ENCODE results near the gene FCRL3.
"Not testable (repeated sequence)": the region's sequence is repeated elsewhere in the genome, so short reads cannot be mapped to it uniquely, and the experiment has no call there.

FCRL3 gene, protein sequence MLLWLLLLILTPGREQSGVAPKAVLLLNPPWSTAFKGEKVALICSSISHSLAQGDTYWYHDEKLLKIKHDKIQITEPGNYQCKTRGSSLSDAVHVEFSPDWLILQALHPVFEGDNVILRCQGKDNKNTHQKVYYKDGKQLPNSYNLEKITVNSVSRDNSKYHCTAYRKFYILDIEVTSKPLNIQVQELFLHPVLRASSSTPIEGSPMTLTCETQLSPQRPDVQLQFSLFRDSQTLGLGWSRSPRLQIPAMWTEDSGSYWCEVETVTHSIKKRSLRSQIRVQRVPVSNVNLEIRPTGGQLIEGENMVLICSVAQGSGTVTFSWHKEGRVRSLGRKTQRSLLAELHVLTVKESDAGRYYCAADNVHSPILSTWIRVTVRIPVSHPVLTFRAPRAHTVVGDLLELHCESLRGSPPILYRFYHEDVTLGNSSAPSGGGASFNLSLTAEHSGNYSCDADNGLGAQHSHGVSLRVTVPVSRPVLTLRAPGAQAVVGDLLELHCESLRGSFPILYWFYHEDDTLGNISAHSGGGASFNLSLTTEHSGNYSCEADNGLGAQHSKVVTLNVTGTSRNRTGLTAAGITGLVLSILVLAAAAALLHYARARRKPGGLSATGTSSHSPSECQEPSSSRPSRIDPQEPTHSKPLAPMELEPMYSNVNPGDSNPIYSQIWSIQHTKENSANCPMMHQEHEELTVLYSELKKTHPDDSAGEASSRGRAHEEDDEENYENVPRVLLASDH

DNA sequence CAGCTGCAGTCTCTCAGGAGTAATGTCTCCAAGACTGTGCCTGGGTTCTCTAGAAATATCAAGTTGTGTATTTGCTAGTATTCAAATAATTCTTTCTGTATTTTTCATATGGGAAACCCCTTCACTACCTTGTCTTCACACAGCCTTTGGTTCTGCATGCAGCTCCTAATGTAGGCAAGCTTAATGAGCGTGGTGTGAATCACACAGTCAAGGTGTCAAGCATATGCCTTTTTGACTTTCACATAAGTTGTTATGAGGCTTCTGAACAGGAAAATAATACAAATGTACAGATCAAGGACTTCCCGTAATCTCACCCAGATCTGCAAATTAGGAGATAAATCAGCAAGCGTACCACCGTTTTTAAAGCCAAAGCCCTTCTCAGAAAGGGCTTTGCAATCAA, at the start of gene FCRL3:
Gene FCRL3, minus strand, starts transcription at position 38 of the 400 bp plus-strand sequence. CDS start 280 bp downstream, outside the sequence.
- no peak for DNase-seq

DNA sequence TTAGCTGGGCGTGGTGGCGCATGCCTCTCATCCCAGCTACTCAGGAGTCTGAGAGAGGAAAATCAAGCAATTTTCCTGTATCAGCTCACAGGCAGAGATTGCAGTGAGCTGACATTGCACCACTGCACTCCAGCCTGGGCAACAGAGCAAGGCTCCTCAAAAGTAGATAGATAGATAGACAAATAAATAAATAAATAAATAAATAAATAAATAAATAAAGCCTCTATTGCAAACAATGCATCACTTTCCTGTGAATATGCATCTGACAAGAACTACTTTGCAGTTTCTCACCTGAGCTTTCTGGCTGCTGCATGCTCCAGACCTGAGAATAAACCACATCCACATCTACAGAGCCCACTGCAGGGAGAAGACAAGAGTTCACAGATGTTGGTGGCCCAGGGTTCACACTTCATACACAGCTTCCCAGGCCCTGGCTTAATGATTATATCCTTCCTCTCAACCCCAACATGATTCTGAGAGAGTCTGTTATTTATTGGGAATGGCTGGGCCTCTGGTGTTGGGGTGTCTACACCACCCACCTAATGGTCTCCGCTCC, 47.8 kb upstream of the FCRL3 start:
- no peak for DNase-seq

DNA sequence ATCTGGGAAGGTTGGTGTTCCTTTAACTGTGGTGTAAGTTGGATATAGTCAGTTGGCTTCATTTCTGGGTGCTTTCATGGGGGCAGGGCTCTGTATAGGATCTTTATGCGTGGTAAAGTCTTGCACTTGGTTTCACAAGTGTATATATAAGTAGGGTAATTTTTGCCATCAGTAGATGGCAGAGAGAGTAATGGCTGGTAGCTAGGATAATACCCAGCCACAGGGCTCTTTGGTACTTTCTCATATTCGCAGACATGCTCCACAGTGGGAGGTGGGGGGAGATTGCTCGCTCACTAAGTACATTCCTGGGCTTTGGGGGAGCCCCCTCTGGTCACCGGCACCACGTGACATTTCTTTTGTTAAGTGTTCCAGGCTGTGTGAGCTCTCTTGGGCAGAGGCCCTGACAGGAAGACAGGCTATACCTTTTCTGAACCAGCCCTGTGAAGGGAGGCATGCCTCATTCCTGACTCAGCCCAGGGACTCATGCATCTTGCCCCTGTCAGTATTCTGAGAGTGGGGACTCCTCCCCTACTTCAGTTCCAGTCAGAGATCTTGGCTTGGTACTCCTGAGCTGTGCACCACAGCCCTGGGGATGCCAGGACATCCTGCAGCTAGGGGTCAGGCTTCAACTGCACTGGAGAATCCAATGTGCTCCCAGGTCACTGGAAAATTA, 38.8 kb upstream of the FCRL3 start:
- DNase-seq, result no peak

DNA sequence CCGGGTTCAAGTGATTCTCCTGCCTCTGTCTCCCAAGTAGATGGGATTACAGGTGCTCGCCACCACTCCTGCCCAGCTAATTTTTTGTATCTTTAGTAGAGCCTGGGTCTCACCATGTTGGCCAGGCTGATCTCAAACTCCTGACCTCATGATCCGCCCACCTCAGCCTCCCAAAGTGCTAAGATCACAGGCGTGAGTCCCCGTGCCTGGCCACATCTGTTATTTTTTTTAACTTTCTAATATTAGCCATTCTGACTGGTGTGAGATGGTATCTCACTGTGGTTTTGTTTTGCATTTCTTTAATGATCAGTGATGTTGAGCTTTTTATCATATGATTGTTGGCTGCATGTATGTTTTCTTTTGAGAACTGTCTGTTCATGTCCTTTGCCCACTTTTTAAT, 35.4 kb upstream of the FCRL3 start:
- not testable (repeated sequence) for DNase-seq

DNA sequence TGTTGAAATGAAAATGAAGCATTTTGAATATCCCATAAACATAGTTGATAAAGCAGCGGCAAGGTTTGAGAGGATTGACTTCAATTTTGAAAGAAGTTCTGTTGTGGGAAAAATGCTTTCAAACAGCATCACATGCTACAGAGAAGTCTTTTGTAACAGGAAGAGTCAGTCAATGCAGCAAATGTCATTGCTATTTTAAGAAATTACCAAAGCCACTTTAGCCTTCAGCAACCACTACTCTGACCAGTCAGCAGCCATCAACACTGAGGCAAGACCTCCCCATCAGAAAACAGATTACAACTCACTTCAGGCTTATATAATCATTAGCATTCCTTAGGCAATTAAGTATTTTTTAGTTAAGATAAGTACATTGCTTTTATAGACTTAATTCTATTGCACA, 33.8 kb upstream of the FCRL3 start:
- DNase-seq, result no peak

DNA sequence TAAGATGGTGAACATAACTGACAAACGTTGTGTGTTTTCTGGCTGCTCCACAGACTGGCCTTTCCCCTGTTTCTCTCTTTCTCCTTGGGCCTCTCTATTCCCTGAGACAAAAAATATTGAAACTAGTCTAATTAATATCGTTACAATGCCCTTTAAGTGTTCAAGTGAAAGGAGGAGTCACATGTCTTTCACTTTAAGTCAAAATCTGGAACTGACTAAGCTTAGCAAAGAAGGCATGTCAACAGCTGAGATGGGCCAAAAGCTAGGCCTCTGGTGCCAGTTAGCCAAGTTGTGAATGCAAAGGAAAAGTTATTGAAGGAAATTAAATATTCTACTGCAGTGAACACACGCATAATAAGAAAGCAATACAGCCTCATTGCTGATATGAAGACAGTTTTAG, 32.2 kb upstream of the FCRL3 start:
- DNase-seq, result no peak

DNA sequence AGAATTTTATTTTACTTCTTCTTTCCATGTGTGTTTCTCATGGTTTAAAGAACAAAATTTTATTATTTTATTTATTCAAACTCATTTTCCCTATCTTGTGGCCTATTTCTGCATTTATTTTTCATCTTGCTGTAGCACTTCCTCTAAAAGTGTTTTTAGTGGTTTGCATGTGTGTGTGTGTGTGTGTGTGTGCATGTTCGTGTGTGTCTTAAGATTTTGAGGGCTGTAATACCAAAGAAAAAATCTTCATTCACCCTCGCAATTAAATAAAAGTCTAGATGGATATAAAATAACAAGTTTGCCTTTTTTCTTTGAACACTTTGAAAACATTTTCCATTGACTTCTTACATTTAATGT, 24.6 kb upstream of the FCRL3 start:
- no peak for DNase-seq

DNA sequence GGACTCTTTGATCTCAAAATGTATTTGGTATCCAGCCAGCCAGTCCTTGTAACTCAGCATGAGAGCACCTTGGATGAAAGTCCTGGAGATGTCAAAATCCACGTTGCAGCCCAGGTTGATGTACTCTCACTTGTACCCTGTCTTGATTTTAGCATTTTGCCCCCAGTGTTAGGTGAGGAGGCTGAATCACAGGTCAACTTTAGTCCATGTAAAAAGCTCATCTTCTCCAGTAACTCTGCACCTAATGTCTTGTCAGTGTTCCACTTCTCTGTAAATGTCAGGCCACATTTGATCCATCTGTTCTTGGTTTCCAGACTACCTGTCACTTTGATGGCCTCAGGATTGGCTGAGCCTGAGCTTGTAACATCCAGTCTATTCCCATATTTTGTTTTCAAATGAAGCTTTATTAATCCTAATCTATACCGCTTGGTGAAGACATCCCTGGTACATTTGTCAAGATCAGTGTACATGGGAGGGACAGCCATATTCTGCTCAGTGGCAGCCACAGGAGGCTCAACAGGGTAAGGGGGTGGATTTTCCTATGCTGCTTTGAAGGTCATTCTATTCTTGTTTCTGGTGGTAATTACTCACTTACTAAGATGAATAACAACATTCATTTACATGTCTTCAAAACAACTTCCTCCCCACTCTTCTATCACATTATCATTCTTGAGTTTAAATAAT, 24.1 kb upstream of the FCRL3 start:
- no peak for DNase-seq

DNA sequence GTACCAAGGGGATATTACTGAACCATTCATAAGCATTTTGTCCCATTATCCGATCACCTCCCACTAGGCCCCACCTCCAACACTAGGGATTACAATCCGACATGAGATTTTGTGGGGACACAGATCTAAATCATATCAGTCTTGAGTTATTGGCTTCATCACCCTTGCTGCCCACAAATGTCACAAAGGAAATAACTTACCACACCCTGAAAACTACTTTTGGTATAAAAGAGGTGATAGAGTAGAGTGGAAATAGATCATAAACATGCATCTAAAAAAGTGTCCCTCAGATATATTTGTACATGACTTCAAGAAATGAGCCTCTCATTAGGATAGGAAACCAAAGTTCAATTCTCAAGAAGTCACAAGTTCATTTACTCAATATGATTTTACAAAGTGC, 22.6 kb upstream of the FCRL3 start:
- no peak for DNase-seq

DNA sequence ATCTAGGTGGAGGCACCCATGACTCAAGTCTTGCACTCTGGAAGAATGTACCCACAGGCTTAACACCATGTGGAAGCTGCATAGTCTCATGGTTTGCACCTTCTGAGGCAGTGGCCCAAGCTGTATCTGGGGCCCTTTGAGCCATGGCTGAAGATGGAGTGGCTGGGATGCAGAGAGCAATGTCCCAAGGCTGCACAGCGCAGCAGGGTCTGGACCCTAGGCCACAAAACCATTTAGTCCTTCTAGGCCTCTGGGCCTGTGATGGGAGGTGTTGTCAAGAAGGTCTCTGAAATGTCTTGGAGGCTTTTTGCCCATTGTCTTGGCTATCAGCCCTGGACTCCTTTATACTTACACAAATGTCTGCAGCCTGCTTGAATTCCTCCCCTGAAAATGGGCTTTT, 21.4 kb upstream of the FCRL3 start:
- no peak for DNase-seq

DNA sequence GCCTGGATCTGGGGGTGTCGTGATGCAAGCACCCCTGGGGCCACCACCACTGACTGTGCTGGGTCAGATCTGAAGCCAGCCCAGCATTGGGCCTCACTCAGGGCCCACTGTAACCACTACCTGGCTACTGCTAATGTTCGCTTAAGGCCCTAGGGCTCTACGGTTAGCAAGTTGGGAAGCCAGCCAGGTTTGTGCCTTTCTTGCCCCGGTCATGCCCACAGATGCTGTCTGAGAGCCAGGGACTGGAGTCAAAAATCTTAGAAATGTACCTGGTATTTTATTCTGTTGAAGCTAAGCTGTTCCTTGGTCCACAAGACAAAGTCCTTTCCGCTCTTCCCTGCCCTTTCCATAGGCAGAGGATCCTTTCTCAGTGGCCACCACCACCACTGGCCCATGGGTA, 15.2 kb upstream of the FCRL3 start:
- DNase-seq, result no peak

DNA sequence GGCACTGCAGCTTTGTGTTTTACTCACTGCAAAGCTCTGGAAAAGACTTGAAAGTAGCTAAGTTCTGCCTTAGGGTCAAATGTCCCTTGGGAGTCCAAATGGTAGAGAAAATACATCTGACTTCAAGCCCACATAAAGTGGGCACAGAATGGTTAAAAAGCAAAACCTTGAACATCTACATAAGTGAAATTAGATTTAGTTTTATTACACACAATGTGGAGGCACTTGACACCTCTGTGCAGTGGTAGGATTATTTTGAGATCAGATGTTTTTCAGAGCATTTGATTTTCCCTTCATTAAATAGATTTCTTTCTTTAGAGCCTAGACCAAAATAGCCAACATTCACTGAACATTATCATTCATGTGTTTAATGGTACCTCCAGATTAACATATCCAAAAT, 11.2 kb upstream of the FCRL3 start:
- no peak for DNase-seq

DNA sequence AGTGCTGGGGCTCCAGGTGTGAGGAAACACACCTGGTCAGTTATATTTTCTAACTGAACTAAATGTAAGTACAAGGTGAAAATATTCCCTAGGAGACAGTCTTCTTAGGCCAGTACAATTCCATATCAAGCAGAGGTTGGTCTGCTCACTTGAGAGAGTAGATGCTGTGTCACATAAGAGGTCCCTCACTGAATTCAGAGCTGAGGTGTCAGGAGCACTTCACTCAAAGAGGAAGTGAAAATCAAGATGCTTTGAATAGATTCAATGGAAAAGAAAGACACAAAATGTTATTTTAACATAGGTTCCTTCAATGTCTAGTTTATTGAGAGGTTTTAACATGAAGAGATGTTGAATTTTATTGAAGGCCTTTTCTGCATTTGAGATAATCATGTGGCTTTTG, 4.3 kb upstream of the FCRL3 start:
- no peak for DNase-seq

DNA sequence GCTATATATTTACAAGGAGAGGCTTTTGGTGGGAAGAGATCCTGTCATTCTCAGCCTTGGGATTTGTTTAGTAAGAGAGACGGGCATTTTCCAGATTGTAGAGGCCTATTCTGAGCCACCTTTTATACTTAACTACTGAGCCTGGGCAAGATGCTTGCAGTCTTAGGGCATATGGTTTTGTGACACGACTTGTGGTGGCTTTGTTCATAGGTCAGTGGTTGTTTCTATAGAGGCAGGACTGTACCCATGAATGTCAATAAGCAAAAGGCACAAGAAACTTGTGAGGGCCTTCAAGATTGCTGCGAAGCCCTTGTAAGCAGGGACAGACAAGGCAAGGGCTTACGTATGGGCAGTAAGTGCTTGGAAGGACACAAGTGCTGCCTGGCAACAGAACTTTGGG, 3.4 kb upstream of the FCRL3 start:
- DNase-seq, result no peak

DNA sequence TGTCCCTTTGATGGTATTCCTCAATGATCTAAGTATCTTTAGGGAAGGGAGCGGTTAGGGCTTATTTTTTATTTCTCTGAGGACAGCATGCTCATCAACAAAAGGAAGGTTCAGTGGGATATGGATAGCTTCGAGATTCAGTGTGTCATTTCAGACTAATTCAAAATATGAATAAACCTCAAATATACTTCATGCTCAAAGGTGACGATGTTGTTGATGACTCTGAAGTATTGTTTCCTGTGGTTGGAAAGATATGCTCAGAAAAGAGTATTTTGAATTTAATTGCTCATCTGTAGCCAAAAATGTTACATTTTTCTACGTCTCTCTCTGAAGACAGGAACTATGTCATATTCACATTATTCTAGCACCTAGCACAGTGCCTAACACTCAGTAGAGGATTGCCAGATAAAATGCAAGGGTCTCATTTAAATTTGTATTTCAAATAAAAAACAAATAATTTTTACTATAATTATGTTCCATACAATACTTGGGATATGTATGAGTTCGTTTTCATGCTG, 1.8 kb upstream of the FCRL3 start:
- no peak for DNase-seq

DNA sequence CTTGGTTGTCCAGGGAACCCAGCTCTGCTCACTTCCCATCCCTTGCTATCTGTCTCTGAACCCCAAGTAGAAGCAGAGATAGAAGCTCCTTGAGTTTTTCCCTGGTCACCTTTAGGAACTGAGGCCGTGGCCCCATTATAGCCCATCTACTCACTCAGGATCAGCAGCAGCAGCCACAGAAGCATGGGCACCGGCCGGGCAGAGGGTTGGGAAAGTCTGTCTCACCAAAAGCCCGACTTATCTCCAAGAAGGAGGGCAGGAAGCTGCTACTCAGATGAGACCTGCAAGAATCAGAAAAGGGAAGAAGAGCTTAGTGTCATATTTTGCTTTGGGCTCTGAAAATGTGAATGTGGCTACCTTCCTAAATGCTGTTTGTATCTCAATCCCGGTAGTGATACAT, 264 bp downstream of the FCRL3 start:
- no peak for DNase-seq

DNA sequence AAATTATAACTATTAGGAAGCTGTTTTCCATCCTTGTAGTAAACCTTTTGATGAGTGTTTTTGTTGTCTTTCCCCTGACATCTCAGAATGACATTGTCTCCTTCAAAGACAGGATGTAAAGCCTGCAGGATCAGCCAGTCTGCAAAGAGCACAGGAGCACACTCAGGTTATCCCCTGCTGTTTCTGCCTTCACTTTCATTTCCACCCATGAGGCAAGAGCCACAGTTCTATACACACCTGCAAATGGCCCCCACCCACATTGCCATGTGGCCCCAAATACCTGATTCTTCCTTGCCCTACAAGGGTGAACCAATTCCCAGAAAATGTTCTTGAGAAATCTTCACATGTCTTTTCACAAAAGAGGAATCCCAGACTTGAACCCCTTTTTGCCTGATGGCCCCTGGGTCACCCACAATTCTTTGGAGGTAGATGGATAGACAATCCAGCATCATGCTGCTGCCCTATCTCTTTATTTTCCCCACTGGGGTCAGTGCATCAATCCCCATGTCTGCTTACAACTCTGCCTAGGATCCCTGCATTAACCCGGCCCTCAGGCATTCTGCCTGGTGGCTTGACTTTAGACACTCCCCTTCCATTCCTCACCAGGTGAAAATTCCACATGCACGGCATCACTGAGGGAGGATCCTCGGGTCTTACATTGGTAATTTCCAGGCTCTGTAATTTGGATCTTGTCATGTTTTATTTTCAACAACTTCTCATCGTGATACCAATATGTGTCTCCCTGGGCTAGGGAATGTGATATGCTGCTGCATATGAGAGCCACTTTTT, 2.6 kb downstream of the FCRL3 start:
- DNase-seq, result no peak

DNA sequence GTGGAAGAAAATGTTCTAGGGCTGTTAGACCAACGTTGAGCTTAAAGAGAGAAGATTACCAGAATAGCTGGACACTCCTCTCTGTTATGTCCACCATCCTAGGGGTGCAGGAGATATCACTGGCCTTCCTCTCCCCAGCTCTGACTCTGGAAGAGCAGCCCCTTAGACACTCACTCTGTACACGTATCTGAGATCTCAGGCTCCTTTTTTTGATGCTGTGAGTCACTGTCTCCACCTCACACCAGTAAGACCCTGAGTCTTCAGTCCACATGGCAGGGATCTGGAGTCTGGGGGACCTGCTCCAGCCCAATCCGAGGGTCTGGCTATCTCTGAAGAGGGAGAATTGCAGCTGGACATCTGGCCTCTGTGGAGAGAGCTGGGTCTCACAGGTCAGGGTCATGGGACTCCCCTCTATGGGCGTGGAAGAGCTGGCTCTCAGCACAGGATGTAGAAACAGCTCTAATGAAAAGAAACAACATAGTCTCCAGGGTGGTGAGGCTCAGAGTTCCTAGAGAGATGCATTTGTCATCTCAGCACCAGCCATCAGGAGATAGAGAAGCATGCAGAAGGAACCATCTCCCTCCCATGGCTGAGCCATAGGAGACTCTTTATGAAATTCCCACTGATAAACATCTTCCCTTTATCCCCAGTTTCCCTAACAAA, 3.5 kb downstream of the FCRL3 start:
- no peak for DNase-seq

DNA sequence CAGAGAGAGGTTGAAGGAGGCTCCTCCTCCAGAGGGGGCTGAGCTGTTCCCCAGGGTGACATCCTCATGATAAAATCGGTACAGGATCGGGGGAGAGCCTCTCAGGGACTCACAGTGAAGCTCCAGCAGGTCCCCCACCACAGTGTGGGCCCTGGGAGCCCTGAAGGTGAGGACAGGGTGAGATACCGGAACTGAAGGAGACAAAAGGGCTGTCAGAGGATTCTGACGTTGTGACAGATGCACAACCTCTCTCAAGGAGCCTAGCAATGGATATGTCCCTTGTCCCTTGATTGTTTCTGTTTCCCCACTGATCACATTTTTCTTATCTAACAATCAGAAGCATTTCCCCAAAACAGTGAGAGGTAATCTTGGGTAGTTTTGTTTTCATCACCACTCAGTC, 5.2 kb downstream of the FCRL3 start:
- no peak for DNase-seq

DNA sequence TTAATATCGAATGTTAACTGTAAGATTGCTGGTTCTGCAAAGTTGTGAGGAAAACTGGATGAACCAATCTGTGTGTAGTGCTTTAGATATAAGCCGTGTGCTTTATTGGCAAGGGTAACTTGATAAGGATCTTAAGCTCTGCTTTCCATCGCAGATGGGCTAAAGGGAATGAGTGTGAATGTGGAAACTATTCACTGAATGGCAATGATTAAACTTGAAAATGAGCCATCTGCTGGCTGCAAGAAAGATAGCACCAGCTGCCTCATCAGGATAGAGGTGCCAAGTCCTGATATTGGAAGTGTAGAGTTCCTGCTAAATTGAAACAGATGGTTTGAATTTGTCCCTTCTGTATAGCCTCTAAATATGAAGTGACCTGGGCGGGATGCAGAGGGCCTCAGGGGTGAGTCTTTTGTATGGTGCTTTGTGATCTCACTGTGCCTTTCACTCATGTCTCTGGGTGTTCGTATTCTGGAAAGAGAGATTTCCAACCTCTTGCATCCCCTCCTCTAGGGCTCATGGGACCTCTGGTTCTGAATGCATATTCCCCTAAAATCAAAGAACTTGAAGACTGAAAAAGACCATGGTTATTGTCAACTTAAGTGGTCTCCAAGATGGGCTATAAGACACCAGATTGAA, 9.2 kb downstream of the FCRL3 start:
- peak in 1 of 2 experiments; percentile 2 for DNase-seq

Measured in NCI-H1930 (cell line).